PFSK-1 (cell line): ENCODE data around the gene DCLK3.

Source experiments
- POLR2AphosphoS5 ChIP-seq: IDR thresholded peaks from 2 replicates; pipeline ENCODE4 v1.6.1; 2012; ENCODE audit warnings: low read depth, mild to moderate bottlenecking, control low read depth, low read length, moderate library complexity
- REST ChIP-seq, 2 experiments: IDR thresholded peaks; 2 replicates each; pipeline versions ENCODE4 v1.6.1 to v1.8.0; 2011 to 2012; ENCODE audit warnings: low read depth in 2 of 2, low read length in 2 of 2, control low read depth in 1 of 2, inconsistent platforms in 1 of 2, mild to moderate bottlenecking in 1 of 2, moderate library complexity in 1 of 2; ENCODE audit not compliant: insufficient read depth in 1 of 2
- TAF1 ChIP-seq: IDR thresholded peaks from 2 replicates; pipeline ENCODE4 v1.6.1; 2012; ENCODE audit warnings: low read length, control low read depth, borderline replicate concordance; ENCODE audit not compliant: insufficient read depth

DNA sequence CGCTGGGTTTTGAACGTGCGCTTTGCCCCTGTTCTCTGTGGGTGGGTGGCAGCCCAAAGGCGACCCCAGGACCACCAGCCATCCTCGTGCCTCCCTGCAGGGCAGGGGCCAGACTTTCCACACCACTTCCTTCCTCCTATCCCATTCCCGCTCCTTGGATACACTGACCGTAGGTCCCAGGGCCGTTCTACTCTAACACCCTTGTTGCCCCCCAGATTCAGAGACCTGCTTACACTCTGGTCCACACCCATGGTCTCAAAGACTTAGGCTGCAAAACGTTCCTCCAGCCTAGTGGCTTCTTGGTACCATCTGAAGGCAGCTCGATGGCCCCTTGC, 318 bp upstream of the DCLK3 start:
- TF ChIP-seq TAF1: no peak
- no peak for TF ChIP-seq REST (IDR thresholded peaks at IDR 0.05; ENCODE audit: insufficient read depth in 1 of 2, low read depth in 2 of 2, low read length in 2 of 2)
- TF ChIP-seq POLR2AphosphoS5: no peak
